Neural crest cell (in vitro differentiated cells): Measurements from ENCODE around the gene FAT2. TPM values are rescaled to one million over a fixed set of nuclear protein-coding genes. Genes with fewer than 3 reads are reported as not detected.
"Not testable (repeated sequence)": the region's sequence is repeated elsewhere in the genome, so short reads cannot be mapped to it uniquely, and the experiment has no call there.

Experiments used
- DNase-seq: peaks from one replicate; pipeline ENCODE4 v3.0.0; 2021; ENCODE audit warnings: low read depth, mixed read lengths, low spot score
- H3K27ac Mint-ChIP-seq: one replicate; pipeline ENCODE4 v1.8.0; 2021; ENCODE audit warnings: mild to moderate bottlenecking, mixed read lengths; ENCODE audit not compliant: unreplicated experiment
- H3K27me3 Mint-ChIP-seq: 2 replicates; pipeline ENCODE4 v1.8.0; 2021; ENCODE audit warnings: low read depth, mild to moderate bottlenecking, mixed read lengths
- H3K36me3 Mint-ChIP-seq: 2 replicates; pipeline ENCODE4 v1.8.0; 2021; ENCODE audit warnings: low read depth, mild to moderate bottlenecking, mixed read lengths
- H3K4me1 Mint-ChIP-seq: 2 replicates; pipeline ENCODE4 v1.8.0; 2021; ENCODE audit warnings: mixed read lengths
- H3K4me3 Mint-ChIP-seq: one replicate; pipeline ENCODE4 v1.8.0; 2021; ENCODE audit warnings: mild to moderate bottlenecking, mixed read lengths
- H3K9me3 Mint-ChIP-seq: 2 replicates; pipeline ENCODE4 v1.8.0; 2021; ENCODE audit warnings: mixed read lengths
- CTCF ChIP-seq: fragments of 200-600 bp; sonication (generic); conservative IDR thresholded peaks from 2 replicates; pipeline ENCODE4 v1.5.0; 2021; ENCODE audit warnings: antibody characterized with exemption, mild to moderate bottlenecking
- total RNA-seq: library from RNA; stranded (reverse); gene quantifications from 2 replicates; pipeline ENCODE4 v1.2.1, GENCODE V29; 2021

FAT2 gene
- total RNA-seq, 1 donor from 2014 or later, result not detected

GRCh38 chr5:151587796-151588555 is 3.2 kb downstream of the FAT2 start:
- Mint-ChIP-seq H3K36me3 (no peaks in the 10 kb centered on the region), H3K4me3 (no peak overlapping the region), H3K27me3 (peaks cover 10% of the 10 kb centered on the region), H3K9me3 (peaks cover 3% of the 10 kb centered on the region), H3K27ac (no peak overlapping the region), H3K4me1 (no peaks in the 10 kb centered on the region)
- TF ChIP-seq CTCF, result no peak
- DNase-seq, result no peak

GRCh38 chr5:151585970-151586369 is 5.2 kb downstream of the FAT2 start:
- no peaks in the 10 kb centered on the region for H3K36me3 Mint-ChIP-seq
- DNase-seq, result no peak
- no peak overlapping the region for H3K4me3 Mint-ChIP-seq
- no peak overlapping the region for H3K27ac Mint-ChIP-seq
- TF ChIP-seq CTCF, result no peak
- H3K27me3 Mint-ChIP-seq, result peaks cover 7% of the 10 kb centered on the region
- peaks cover 3% of the 10 kb centered on the region for H3K9me3 Mint-ChIP-seq
- H3K4me1 Mint-ChIP-seq, result no peaks in the 10 kb centered on the region

GRCh38 chr5:151585344-151585743 is 5.8 kb downstream of the FAT2 start:
- DNase-seq, H3K36me3 Mint-ChIP-seq, H3K27ac Mint-ChIP-seq, H3K9me3 Mint-ChIP-seq, H3K4me1 Mint-ChIP-seq, H3K4me3 Mint-ChIP-seq, H3K27me3 Mint-ChIP-seq: not testable (repeated sequence)

GRCh38 chr5:151584057-151584937 is 6.8 kb downstream of the FAT2 start:
- H3K9me3 Mint-ChIP-seq, result peaks cover 3% of the 10 kb centered on the region
- H3K27me3 Mint-ChIP-seq, result no peaks in the 10 kb centered on the region
- H3K4me1 Mint-ChIP-seq, result no peaks in the 10 kb centered on the region
- no peaks in the 10 kb centered on the region for H3K36me3 Mint-ChIP-seq
- no peak for TF ChIP-seq CTCF
- no peak overlapping the region for H3K4me3 Mint-ChIP-seq
- H3K27ac Mint-ChIP-seq, result no peak overlapping the region
- DNase-seq, result no peak

- Mint-ChIP-seq H3K36me3 (no peaks in the 10 kb centered on the region), H3K27ac (no peak overlapping the region), H3K27me3 (no peaks in the 10 kb centered on the region), H3K4me1 (no peaks in the 10 kb centered on the region), H3K9me3 (peaks cover 3% of the 10 kb centered on the region), H3K4me3 (no peak overlapping the region)
- DNase-seq, result no peak
- no peak for TF ChIP-seq CTCF
These were observed 9.1 kb downstream of the FAT2 start for GRCh38 chr5:151581812-151582583.
